B cell (primary cell): ENCODE measurements around the gene ATP8B1. TPM values are rescaled to one million over a fixed set of nuclear protein-coding genes. Genes with fewer than 3 reads are reported as not detected.

Experiments used
- ATAC-seq: fragments of 200-7000 bp; cut with Tn5 transposase; one replicate; pipeline ENCODE4 v1.10.0; 2021; ENCODE audit warnings: low read depth, mild to moderate bottlenecking, moderate number of reproducible peaks, moderate library complexity
- CTCF ChIA-PET: fragments of 350-600 bp; sonication (Branson Sonifier 250); formaldehyde crosslinking; loops from one replicate; lab custom pipeline; 2021; ENCODE audit warnings: antibody characterized with exemption, inconsistent platforms; lab: Charles Lee
- POLR2A ChIA-PET: fragments of 350-600 bp; sonication (Branson Sonifier 250); formaldehyde crosslinking; loops from one replicate; lab custom pipeline; 2021; ENCODE audit warnings: antibody characterized with exemption; lab: Charles Lee
- DNase-seq: peaks from one replicate; pipeline ENCODE4 v3.0.0; 2013
- H2AFZ ChIP-seq: 2 replicates; pipeline ENCODE4 v1.6.1; 2012; ENCODE audit warnings: mild to moderate bottlenecking, low read depth, low read length; ENCODE audit not compliant: insufficient read depth, poor library complexity, severe bottlenecking
- H3K27ac ChIP-seq, 2 donors: 1 replicate in 1 of 2; 2 replicates in 1 of 2; pipeline ENCODE4 v1.5.1; 2012 to 2013; ENCODE audit warnings: low read length in 2 of 2, mild to moderate bottlenecking in 2 of 2, moderate library complexity in 1 of 2
- H3K27me3 ChIP-seq, 4 experiments: fragments of 200-600 bp in 1 of 4; sonication (generic) in 1 of 4; replicated peaks in 1 of 4; 1 replicate in 2 of 4; 2 replicates in 2 of 4; pipeline versions ENCODE4 v1.6.1 to v1.7.0; 2013 to 2016; ENCODE audit warnings: low read length in 3 of 4, mild to moderate bottlenecking in 2 of 4, mixed read lengths in 1 of 4, moderate library complexity in 1 of 4; ENCODE audit not compliant: insufficient read depth in 4 of 4, control insufficient read depth in 3 of 4; ENCODE audit errors: control extremely low read depth in 1 of 4
- H3K36me3 ChIP-seq, 2 experiments: replicated peaks in 1 of 2; 1 replicate in 1 of 2; 2 replicates in 1 of 2; pipeline versions ENCODE4 v1.6.1 to v1.7.1; 2013; ENCODE audit warnings: low read length in 1 of 2; ENCODE audit not compliant: insufficient read depth in 2 of 2, control insufficient read depth in 1 of 2; ENCODE audit errors: control extremely low read depth in 1 of 2, extremely low read depth in 1 of 2
- H3K4me1 ChIP-seq, 2 donors: fragments of 200-600 bp in 1 of 2; sonication (generic) in 1 of 2; 1 replicate in 1 of 2; 2 replicates in 1 of 2; pipeline versions ENCODE4 v1.5.1 to v1.6.1; 2013 to 2017; ENCODE audit warnings: low read length in 2 of 2; ENCODE audit not compliant: control insufficient read depth in 2 of 2, insufficient read depth in 2 of 2
- H3K4me2 ChIP-seq: replicated peaks from 2 replicates; pipeline ENCODE3; 2012; ENCODE audit warnings: mild to moderate bottlenecking, low read depth, low read length; ENCODE audit not compliant: poor library complexity, severe bottlenecking
- H3K4me3 ChIP-seq, 5 experiments: fragments of 200-600 bp in 1 of 5; sonication (generic) in 1 of 5; 1 replicate in 3 of 5; 2 replicates in 2 of 5; pipeline versions ENCODE4 v1.5.1 to v1.7.0; 2011 to 2016; ENCODE audit warnings: low read length in 4 of 5, mild to moderate bottlenecking in 4 of 5, low read depth in 2 of 5, control low read depth in 1 of 5, moderate library complexity in 1 of 5; ENCODE audit not compliant: insufficient read depth in 1 of 5; ENCODE audit errors: control extremely low read depth in 1 of 5, extremely low read depth in 1 of 5
- H3K79me2 ChIP-seq: fragments of 200-600 bp; sonication (generic); one replicate; pipeline ENCODE4 v1.6.0; 2016; ENCODE audit warnings: low read length; ENCODE audit not compliant: control insufficient read depth, insufficient read depth
- H3K9ac ChIP-seq: fragments of 200-600 bp; sonication (generic); 2 replicates; pipeline ENCODE4 v1.6.1; 2017; ENCODE audit warnings: mild to moderate bottlenecking, low read length, moderate library complexity
- H3K9me3 ChIP-seq, 3 donors: one replicate each; pipeline versions ENCODE4 v1.6.1 to v1.7.1; 2013; ENCODE audit warnings: low read length in 2 of 3; ENCODE audit not compliant: control insufficient read depth in 2 of 3, insufficient read depth in 1 of 3; ENCODE audit errors: control extremely low read depth in 1 of 3
- H4K20me1 ChIP-seq: 2 replicates; pipeline ENCODE4 v1.6.0; 2012; ENCODE audit warnings: mild to moderate bottlenecking, low read length; ENCODE audit not compliant: insufficient read depth, control insufficient read depth, poor library complexity, severe bottlenecking
- H3K27ac Mint-ChIP-seq: one replicate; pipeline ENCODE4 v1.8.0; 2021; ENCODE audit warnings: mixed read lengths
- H3K27me3 Mint-ChIP-seq: one replicate; pipeline ENCODE4 v1.8.0; 2021; ENCODE audit warnings: mixed read lengths
- H3K4me1 Mint-ChIP-seq: one replicate; pipeline ENCODE4 v1.8.0; 2021; ENCODE audit warnings: mixed read lengths
- H3K4me3 Mint-ChIP-seq: one replicate; pipeline ENCODE4 v1.8.0; 2021; ENCODE audit warnings: mixed read lengths
- H3K9me3 Mint-ChIP-seq: one replicate; pipeline ENCODE4 v1.8.0; 2022; ENCODE audit warnings: mixed read lengths; ENCODE audit not compliant: insufficient read depth
- CTCF ChIP-seq: fragments of 200-600 bp; IDR thresholded peaks from one replicate; pipeline ENCODE4 v1.8.0; 2022; ENCODE audit warnings: antibody characterized with exemption, mild to moderate bottlenecking
- EZH2 ChIP-seq: IDR thresholded peaks from 2 replicates; pipeline ENCODE4 v1.6.1; 2012; ENCODE audit warnings: borderline replicate concordance, low read depth, mild to moderate bottlenecking, moderate library complexity, low read length; ENCODE audit not compliant: insufficient read depth, poor library complexity, severe bottlenecking
- WGBS: methylation state at CpG from one replicate; pipeline ENCODE4 v1.1.5; 2013; ENCODE audit warnings: missing lambda C conversion rate; ENCODE audit not compliant: insufficient coverage; 5-methylcytosine and 5-hydroxymethylcytosine counted together
- intact Hi-C: fragments of 100-400 bp; cut with micrococcal nuclease; formaldehyde crosslinking; loops from one replicate; pipeline ENCODE4 v1.10.0; 2022
- polyA plus RNA-seq: library from polyadenylated mRNA; depleted of rRNA; stranded (reverse); fragments of >200 nt; gene quantifications from 2 replicates; pipeline ENCODE4 v1.2.3, GENCODE V29; 2012
- total RNA-seq, 2 donors: library from RNA; stranded (reverse); fragments of 120-200 nt in 1 of 2; gene quantifications; 1 replicate in 1 of 2; 2 replicates in 1 of 2; pipeline versions ENCODE4 v1.2.3 to v1.2.4, GENCODE V29; 2013 to 2022

Gene ATP8B1
- total and polyA plus RNA-seq, 2 donors (not counting 1 experiment from before 2014, with no cell fraction given): 0.27 TPM; not detected in 1

DNA sequence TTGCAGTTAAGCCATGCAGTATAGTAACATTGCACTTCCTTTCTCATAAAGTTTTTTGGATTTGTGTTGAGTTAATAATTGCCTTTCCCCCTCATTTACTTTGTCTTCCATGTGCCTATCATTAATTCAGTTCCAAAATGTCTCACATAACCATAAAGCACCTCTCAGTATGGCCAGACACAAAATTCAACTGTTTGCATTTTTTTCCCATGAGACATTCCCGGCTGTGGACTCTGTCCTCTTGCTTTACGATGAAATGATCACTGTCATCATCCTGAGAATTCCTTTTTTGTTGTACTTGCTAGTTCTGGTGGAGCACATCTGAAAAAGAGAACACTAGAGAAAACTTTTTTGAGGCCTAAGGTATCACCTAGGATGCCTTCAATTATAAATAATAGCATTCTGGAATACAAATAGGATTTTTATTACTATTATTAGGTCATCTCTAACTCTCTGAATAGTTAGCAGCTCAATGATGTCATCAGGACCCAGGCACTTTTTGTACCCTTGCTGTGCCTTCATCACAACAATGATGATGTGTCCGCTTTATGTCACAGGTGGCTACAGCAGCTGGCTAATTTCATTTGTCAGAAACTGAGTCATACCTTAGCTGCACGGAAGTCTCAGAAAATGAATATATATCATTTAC lies 8.5 kb upstream of the ATP8B1 start:
- H3K9me3 ChIP-seq: peaks cover 0 to 10% (median 5%) of the 10 kb centered on the region in 3 donors
- H3K27ac ChIP-seq: no peak overlapping the region
- Mint-ChIP-seq H3K4me3 (no peak overlapping the region), H3K27me3 (peaks cover 14% of the 10 kb centered on the region), H3K27ac (no peak overlapping the region), H3K4me1 (no peaks in the 10 kb centered on the region), H3K9me3 (peaks cover 10% of the 10 kb centered on the region)
- ChIA-PET POLR2A (no interaction called here), CTCF (no interaction called here)
- no peaks in the 10 kb centered on the region for H3K4me1 ChIP-seq
- no peak for DNase-seq
- H3K79me2 ChIP-seq: no peaks in the 10 kb centered on the region
- H3K27me3 ChIP-seq: no peaks in the 10 kb centered on the region
- H3K4me3 ChIP-seq: no peak overlapping the region
- intact Hi-C loops: no loop called here
- TF ChIP-seq EZH2: no peak
- WGBS: 100% methylated on average over 3 of the region's 4 CpGs
- H3K36me3 ChIP-seq: no peaks in the 10 kb centered on the region
- H4K20me1 ChIP-seq: no peaks in the 10 kb centered on the region
- no peak overlapping the region for H3K4me2 ChIP-seq
- H2AFZ ChIP-seq: no peak overlapping the region
- H3K9ac ChIP-seq: no peak overlapping the region
- ATAC-seq: no peak

DNA sequence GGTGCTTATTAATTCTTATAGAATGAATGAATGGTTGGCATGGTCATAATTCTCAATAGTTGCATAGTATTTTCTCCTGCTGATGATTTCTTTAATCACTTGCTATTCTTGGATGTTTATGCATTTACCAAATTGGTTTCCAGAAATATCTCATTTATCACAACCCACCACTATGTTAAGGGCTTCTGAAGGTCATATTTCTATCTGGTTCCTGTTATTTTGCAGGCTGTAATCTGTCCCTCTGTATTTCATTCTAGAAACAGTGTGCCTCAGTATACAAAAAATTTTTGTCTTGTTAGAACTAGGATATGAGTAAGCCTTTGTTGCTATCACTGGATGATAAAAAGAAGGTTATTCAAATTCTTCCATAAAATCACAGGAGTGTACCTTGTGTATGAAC lies 6.1 kb upstream of the ATP8B1 start:
- no peak overlapping the region for H3K4me2 ChIP-seq
- no peak overlapping the region for H2AFZ ChIP-seq
- intact Hi-C loops: no loop called here
- Mint-ChIP-seq H3K4me1 (peaks cover 3% of the 10 kb centered on the region), H3K27ac (no peak overlapping the region), H3K27me3 (peaks cover 23% of the 10 kb centered on the region), H3K9me3 (peaks cover 10% of the 10 kb centered on the region), H3K4me3 (no peak overlapping the region)
- H3K79me2 ChIP-seq: no peaks in the 10 kb centered on the region
- ChIA-PET CTCF (no interaction called here), POLR2A (no interaction called here)
- H3K4me3 ChIP-seq: no peak overlapping the region
- H3K9ac ChIP-seq: no peak overlapping the region
- H3K36me3 ChIP-seq: no peaks in the 10 kb centered on the region
- H3K4me1 ChIP-seq: no peaks in the 10 kb centered on the region
- TF ChIP-seq CTCF: no peak
- TF ChIP-seq EZH2: no peak
- H3K27me3 ChIP-seq: peaks cover 0 to 7% (median 3%) of the 10 kb centered on the region in 4 experiments
- peaks cover 0 to 10% (median 5%) of the 10 kb centered on the region in 3 donors for H3K9me3 ChIP-seq
- DNase-seq (no peak), ATAC-seq (no peak)
- H3K27ac ChIP-seq: no peak overlapping the region
- H4K20me1 ChIP-seq: no peaks in the 10 kb centered on the region
